Endothelial cell of umbilical vein (primary cell): ENCODE results near the gene NUMBL.

Source experiments
- GATA2 ChIP-seq: IDR thresholded peaks from 2 replicates; pipeline ENCODE4 v1.7.0; 2011; ENCODE audit warnings: low read depth, mild to moderate bottlenecking, moderate library complexity, mixed read lengths, low read length; ENCODE audit not compliant: insufficient read length, insufficient read depth
- POLR2A ChIP-seq: IDR thresholded peaks from 2 replicates; pipeline ENCODE4 v1.6.1; 2012; ENCODE audit warnings: low read depth, mild to moderate bottlenecking, control low read depth, low read length
- TF ChIP-seq, protein P1 (sequence below), 2 donors: IDR thresholded peaks; 1 replicate in 1 of 2; 2 replicates in 1 of 2; pipeline ENCODE4 v1.5.1; 2011; ENCODE audit warnings: low read length in 2 of 2, mild to moderate bottlenecking in 2 of 2, moderate library complexity in 2 of 2, control low read depth in 1 of 2, inconsistent platforms in 1 of 2, low read depth in 1 of 2; ENCODE audit not compliant: insufficient read depth in 1 of 2; ENCODE audit errors: extremely low read depth in 1 of 2
- TF ChIP-seq, protein P2 (sequence below): IDR thresholded peaks from 2 replicates; pipeline ENCODE4 v1.6.1; 2011; ENCODE audit not compliant: insufficient read depth, insufficient read length

DNA sequence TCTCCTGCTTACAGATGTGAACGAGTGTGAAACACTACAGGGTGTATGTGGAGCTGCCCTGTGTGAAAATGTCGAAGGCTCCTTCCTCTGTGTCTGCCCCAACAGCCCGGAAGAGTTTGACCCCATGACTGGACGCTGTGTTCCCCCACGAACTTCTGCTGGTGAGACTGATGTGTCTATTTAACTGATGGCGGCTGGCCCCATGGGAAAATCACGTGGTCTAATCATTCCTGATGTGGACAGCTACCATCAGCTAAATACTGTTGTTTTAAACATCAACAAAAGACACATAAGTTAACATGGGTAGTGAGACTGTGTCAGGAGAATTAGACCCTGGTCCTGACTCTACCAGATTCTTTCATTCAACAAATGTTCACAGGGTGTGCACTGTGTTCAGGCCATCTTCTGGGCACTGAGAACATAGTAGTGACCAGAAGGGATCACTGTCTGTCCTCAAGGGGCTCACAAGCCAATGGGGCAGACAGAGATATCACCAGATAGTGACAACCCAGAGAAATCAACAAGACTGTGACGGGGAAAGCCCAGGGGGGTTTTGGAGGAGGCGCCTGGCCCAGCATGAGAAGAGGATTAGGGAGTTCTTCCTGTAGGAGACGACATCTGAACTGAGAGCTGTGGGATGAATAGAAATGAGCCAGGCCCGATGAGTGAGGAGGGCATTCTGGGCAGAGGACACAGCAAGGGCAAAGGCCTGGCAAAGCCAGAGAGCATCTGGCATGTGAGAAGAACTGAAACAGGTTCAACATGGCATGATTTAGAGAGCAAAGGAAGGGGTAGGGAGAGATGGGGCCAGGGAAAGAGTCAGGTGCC lies 70.9 kb downstream of the NUMBL start:
- TF ChIP-seq, protein P1, sequence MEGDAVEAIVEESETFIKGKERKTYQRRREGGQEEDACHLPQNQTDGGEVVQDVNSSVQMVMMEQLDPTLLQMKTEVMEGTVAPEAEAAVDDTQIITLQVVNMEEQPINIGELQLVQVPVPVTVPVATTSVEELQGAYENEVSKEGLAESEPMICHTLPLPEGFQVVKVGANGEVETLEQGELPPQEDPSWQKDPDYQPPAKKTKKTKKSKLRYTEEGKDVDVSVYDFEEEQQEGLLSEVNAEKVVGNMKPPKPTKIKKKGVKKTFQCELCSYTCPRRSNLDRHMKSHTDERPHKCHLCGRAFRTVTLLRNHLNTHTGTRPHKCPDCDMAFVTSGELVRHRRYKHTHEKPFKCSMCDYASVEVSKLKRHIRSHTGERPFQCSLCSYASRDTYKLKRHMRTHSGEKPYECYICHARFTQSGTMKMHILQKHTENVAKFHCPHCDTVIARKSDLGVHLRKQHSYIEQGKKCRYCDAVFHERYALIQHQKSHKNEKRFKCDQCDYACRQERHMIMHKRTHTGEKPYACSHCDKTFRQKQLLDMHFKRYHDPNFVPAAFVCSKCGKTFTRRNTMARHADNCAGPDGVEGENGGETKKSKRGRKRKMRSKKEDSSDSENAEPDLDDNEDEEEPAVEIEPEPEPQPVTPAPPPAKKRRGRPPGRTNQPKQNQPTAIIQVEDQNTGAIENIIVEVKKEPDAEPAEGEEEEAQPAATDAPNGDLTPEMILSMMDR (IDR thresholded peaks at IDR 0.05; ENCODE audit: extremely low read depth in 1 of 2, insufficient read depth in 1 of 2, low read depth in 1 of 2, low read length in 2 of 2), result no peak
- TF ChIP-seq GATA2 (no peak), POLR2A (no peak)
- TF ChIP-seq, protein P2, sequence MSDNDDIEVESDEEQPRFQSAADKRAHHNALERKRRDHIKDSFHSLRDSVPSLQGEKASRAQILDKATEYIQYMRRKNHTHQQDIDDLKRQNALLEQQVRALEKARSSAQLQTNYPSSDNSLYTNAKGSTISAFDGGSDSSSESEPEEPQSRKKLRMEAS, result no peak
